Measurements from ENCODE around the gene RPS27L.
"Not testable (repeated sequence)": the region's sequence is repeated elsewhere in the genome, so short reads cannot be mapped to it uniquely, and the experiment has no call there.

Gene RPS27L

GRCh38 chr15:63104727-63105126 lies 52.5 kb downstream of the RPS27L start:
- FAIRE-seq (no peak), DNase-seq (ENCODE audit: insufficient read length, low spot score) (no peak)

DNA sequence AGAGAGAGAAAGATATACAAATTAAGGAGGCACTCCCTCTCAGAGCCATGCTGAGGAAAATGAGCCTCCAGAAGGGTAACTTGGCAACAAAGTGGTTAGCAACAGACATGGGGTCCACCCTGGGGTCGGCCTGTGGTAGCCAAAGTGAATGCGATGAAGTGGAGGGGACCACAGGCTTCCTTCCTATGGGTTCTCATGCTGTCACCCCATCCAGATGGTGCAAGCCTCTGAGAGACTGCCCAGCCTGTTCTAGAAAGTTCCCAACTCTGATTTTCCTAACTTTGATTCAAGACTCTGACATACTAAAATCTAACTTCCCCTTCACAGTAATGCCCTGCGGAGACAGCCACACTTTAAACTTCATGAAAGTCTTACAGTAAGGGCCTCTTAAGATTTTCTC lies 53.9 kb downstream of the RPS27L start:
- DNase-seq (ENCODE audit: insufficient read length, low spot score) = no peak
- no peak for FAIRE-seq

DNA sequence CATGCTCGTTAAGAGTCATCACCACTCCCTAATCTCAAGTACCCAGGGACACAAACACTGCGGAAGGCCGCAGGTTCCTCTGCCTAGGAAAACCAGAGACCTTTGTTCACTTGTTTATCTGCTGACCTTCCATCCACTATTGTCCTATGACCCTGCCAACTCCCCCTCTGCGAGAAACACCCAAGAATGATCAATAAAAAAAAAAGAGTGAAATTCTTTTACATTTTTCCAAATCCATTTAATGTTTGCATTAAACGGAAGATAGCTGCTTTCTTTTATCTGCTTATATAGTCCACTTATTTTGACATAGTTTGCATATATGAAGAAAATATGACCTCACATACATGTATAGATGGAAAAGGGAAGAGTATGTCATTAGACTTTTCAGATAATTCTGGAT lies 57.7 kb downstream of the RPS27L start:
- not testable (repeated sequence) for FAIRE-seq; DNase-seq (ENCODE audit: insufficient read length, low spot score)

- not testable (repeated sequence) for DNase-seq (ENCODE audit: insufficient read length, low spot score); FAIRE-seq
Measured at GRCh38 chr15:63098901-63099300, 58.4 kb downstream of the RPS27L start.
